HEK293 (cell line): Measurements from ENCODE around the gene MGAT5B.
A peak's percentile ranks its signal among the peaks of the same experiment; 100 is the strongest.

ENCODE experiments used
- BCL6B ChIP-seq: fragments of 450-650 bp; formaldehyde crosslinking; IDR thresholded peaks from 2 replicates; pipeline ENCODE4 v1.5.1; 2017; ENCODE audit warnings: missing biosample characterization, missing genetic modification characterization
- TSHZ1 ChIP-seq: fragments of 450-650 bp; formaldehyde crosslinking; IDR thresholded peaks from 2 replicates; pipeline ENCODE4 v1.5.1; 2016; ENCODE audit warnings: missing biosample characterization, missing genetic modification characterization, borderline replicate concordance
- ZBTB10 ChIP-seq: fragments of 450-650 bp; formaldehyde crosslinking; IDR thresholded peaks from 2 replicates; pipeline ENCODE4 v1.5.1; 2016; ENCODE audit warnings: missing biosample characterization, missing genetic modification characterization
- ZBTB17 ChIP-seq: fragments of 450-650 bp; formaldehyde crosslinking; IDR thresholded peaks from 2 replicates; pipeline ENCODE4 v1.5.1; 2016; ENCODE audit warnings: missing biosample characterization, missing genetic modification characterization
- ZNF10 ChIP-seq: fragments of 450-650 bp; formaldehyde crosslinking; IDR thresholded peaks from 2 replicates; pipeline ENCODE4 v1.5.1; 2017; ENCODE audit warnings: missing biosample characterization, missing genetic modification characterization
- ZNF140 ChIP-seq: fragments of 450-650 bp; formaldehyde crosslinking; IDR thresholded peaks from 2 replicates; pipeline ENCODE4 v1.5.1; 2016; ENCODE audit warnings: missing biosample characterization, missing genetic modification characterization
- ZNF148 ChIP-seq: fragments of 450-650 bp; formaldehyde crosslinking; IDR thresholded peaks from 2 replicates; pipeline ENCODE4 v1.5.0; 2017; ENCODE audit warnings: missing biosample characterization, missing genetic modification characterization, borderline replicate concordance
- ZNF223 ChIP-seq: fragments of 450-650 bp; formaldehyde crosslinking; IDR thresholded peaks from 2 replicates; pipeline ENCODE4 v1.5.1; 2016; ENCODE audit warnings: missing biosample characterization, missing genetic modification characterization
- ZNF280C ChIP-seq: fragments of 450-650 bp; formaldehyde crosslinking; IDR thresholded peaks from 2 replicates; pipeline ENCODE4 v1.5.1; 2016; ENCODE audit warnings: missing biosample characterization, missing genetic modification characterization
- ZNF48 ChIP-seq: fragments of 450-650 bp; formaldehyde crosslinking; IDR thresholded peaks from 2 replicates; pipeline ENCODE4 v1.5.1; 2016; ENCODE audit warnings: missing biosample characterization, missing genetic modification characterization
- ZNF776 ChIP-seq: fragments of 450-650 bp; formaldehyde crosslinking; IDR thresholded peaks from 2 replicates; pipeline ENCODE4 v1.5.0; 2017; ENCODE audit warnings: missing biosample characterization, missing genetic modification characterization, borderline replicate concordance
- ZNF792 ChIP-seq: fragments of 450-650 bp; formaldehyde crosslinking; IDR thresholded peaks from 2 replicates; pipeline ENCODE4 v1.5.1; 2016; ENCODE audit warnings: missing biosample characterization, missing genetic modification characterization
- TF ChIP-seq, protein P1 (sequence below): fragments of 450-650 bp; formaldehyde crosslinking; IDR thresholded peaks from 2 replicates; pipeline ENCODE4 v1.5.1; 2016; ENCODE audit warnings: missing biosample characterization, missing genetic modification characterization
- TF ChIP-seq, protein P2 (sequence below): fragments of 450-650 bp; formaldehyde crosslinking; IDR thresholded peaks from 2 replicates; pipeline ENCODE4 v1.5.1; 2016; ENCODE audit warnings: missing biosample characterization, missing genetic modification characterization
- TF ChIP-seq, protein P3 (sequence below): fragments of 450-650 bp; formaldehyde crosslinking; conservative IDR thresholded peaks from 2 replicates; pipeline ENCODE4 v1.5.1; 2016; ENCODE audit warnings: low read depth, missing biosample characterization, missing genetic modification characterization

The MGAT5B gene

GRCh38 chr17:76968707-76969597 lies 100.7 kb downstream of the MGAT5B start (continued):
- no peak for TF ChIP-seq ZNF148 (tag by site-specific recombination)
- TF ChIP-seq, protein P1, sequence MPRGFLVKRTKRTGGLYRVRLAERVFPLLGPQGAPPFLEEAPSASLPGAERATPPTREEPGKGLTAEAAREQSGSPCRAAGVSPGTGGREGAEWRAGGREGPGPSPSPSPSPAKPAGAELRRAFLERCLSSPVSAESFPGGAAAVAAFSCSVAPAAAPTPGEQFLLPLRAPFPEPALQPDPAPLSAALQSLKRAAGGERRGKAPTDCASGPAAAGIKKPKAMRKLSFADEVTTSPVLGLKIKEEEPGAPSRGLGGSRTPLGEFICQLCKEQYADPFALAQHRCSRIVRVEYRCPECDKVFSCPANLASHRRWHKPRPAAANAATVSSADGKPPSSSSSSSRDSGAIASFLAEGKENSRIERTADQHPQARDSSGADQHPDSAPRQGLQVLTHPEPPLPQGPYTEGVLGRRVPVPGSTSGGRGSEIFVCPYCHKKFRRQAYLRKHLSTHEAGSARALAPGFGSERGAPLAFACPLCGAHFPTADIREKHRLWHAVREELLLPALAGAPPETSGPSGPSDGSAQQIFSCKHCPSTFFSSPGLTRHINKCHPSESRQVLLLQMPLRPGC, result no peak
- TF ChIP-seq, protein P2, sequence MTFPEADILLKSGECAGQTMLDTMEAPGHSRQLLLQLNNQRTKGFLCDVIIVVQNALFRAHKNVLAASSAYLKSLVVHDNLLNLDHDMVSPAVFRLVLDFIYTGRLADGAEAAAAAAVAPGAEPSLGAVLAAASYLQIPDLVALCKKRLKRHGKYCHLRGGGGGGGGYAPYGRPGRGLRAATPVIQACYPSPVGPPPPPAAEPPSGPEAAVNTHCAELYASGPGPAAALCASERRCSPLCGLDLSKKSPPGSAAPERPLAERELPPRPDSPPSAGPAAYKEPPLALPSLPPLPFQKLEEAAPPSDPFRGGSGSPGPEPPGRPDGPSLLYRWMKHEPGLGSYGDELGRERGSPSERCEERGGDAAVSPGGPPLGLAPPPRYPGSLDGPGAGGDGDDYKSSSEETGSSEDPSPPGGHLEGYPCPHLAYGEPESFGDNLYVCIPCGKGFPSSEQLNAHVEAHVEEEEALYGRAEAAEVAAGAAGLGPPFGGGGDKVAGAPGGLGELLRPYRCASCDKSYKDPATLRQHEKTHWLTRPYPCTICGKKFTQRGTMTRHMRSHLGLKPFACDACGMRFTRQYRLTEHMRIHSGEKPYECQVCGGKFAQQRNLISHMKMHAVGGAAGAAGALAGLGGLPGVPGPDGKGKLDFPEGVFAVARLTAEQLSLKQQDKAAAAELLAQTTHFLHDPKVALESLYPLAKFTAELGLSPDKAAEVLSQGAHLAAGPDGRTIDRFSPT (tag by site-specific recombination), result peak; percentile 29; the same call in 1 of the 2 replicates
- peak; percentile 85 for TF ChIP-seq ZBTB17
- no peak; the same call in 1 of the 2 replicates for TF ChIP-seq ZBTB10
- TF ChIP-seq ZNF10 (tag by site-specific recombination), result no peak
- no peak for TF ChIP-seq ZNF776 (tag by site-specific recombination)
- TF ChIP-seq ZNF140, result no peak
- no peak for TF ChIP-seq BCL6B
- no peak for TF ChIP-seq ZNF792
- TF ChIP-seq TSHZ1 (tag by site-specific recombination), result no peak
- no peak for TF ChIP-seq ZNF223 (tag by site-specific recombination)
- TF ChIP-seq ZNF280C (tag by site-specific recombination), result no peak
- TF ChIP-seq, protein P3, sequence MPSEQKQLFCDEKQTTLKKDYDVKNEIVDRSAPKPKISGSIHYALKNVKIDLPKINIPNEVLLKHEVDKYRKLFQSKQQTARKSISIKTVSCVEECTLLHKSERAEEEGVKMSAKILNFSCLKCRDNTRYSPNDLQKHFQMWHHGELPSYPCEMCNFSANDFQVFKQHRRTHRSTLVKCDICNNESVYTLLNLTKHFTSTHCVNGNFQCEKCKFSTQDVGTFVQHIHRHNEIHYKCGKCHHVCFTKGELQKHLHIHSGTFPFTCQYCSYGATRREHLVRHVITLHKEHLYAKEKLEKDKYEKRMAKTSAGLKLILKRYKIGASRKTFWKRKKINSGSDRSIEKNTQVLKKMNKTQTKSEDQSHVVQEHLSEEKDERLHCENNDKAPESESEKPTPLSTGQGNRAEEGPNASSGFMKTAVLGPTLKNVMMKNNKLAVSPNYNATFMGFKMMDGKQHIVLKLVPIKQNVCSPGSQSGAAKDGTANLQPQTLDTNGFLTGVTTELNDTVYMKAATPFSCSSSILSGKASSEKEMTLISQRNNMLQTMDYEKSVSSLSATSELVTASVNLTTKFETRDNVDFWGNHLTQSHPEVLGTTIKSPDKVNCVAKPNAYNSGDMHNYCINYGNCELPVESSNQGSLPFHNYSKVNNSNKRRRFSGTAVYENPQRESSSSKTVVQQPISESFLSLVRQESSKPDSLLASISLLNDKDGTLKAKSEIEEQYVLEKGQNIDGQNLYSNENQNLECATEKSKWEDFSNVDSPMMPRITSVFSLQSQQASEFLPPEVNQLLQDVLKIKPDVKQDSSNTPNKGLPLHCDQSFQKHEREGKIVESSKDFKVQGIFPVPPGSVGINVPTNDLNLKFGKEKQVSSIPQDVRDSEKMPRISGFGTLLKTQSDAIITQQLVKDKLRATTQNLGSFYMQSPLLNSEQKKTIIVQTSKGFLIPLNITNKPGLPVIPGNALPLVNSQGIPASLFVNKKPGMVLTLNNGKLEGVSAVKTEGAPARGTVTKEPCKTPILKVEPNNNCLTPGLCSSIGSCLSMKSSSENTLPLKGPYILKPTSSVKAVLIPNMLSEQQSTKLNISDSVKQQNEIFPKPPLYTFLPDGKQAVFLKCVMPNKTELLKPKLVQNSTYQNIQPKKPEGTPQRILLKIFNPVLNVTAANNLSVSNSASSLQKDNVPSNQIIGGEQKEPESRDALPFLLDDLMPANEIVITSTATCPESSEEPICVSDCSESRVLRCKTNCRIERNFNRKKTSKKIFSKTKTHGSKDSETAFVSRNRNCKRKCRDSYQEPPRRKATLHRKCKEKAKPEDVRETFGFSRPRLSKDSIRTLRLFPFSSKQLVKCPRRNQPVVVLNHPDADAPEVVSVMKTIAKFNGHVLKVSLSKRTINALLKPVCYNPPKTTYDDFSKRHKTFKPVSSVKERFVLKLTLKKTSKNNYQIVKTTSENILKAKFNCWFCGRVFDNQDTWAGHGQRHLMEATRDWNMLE (tag by site-specific recombination), result peak; percentile 25; the same call in 1 of the 2 replicates
- no peak for TF ChIP-seq ZNF48
